K562 (cell line): ENCODE measurements around the gene PTPN14.

ENCODE experiments used
- CBX8 ChIP-seq: fragments of 200-600 bp; sonication (generic); IDR thresholded peaks from 2 replicates; pipeline ENCODE4 v1.6.1; 2012; ENCODE audit warnings: borderline replicate concordance, mixed run types, low read depth, mild to moderate bottlenecking, moderate library complexity, mixed read lengths, low read length, control low read depth, inconsistent platforms; ENCODE audit not compliant: poor library complexity, severe bottlenecking; ENCODE audit errors: extremely low read depth
- CTCF ChIP-seq, 3 experiments: IDR thresholded peaks in 2 of 3; conservative IDR thresholded peaks in 1 of 3; 2 replicates each; pipeline ENCODE4 v1.5.1; 2011 to 2012; ENCODE audit warnings: low read length in 3 of 3, mild to moderate bottlenecking in 3 of 3, control low read depth in 2 of 3, improper control_type of control experiment in 1 of 3, inconsistent platforms in 1 of 3, low read depth in 1 of 3, mixed read lengths in 1 of 3, moderate library complexity in 1 of 3; ENCODE audit not compliant: insufficient read depth in 2 of 3
- EGR1 ChIP-seq: fragments of 450-650 bp; conservative IDR thresholded peaks from 2 replicates; pipeline ENCODE4 v1.6.1; 2017; ENCODE audit warnings: mild to moderate bottlenecking
- EP300 ChIP-seq: IDR thresholded peaks from 2 replicates; pipeline ENCODE4 v1.6.1; 2012; ENCODE audit warnings: low read length, improper control_type of control experiment
- FOXK2 ChIP-seq, 2 experiments: fragments of 450-650 bp; IDR thresholded peaks in 1 of 2; conservative IDR thresholded peaks in 1 of 2; 2 replicates each; pipeline ENCODE4 v1.6.1; 2016; ENCODE audit warnings: low read depth in 2 of 2, mild to moderate bottlenecking in 1 of 2
- KAT2B ChIP-seq: IDR thresholded peaks from one replicate; pipeline ENCODE4 v1.6.1; 2012; ENCODE audit warnings: low read depth, mild to moderate bottlenecking, control low read depth, inconsistent platforms, low read length, moderate library complexity
- MXI1 ChIP-seq: IDR thresholded peaks from 2 replicates; pipeline ENCODE4 v1.6.1; 2011; ENCODE audit warnings: low read depth, mild to moderate bottlenecking, improper control_type of control experiment, low read length
- NKRF ChIP-seq: fragments of 450-650 bp; IDR thresholded peaks from 2 replicates; pipeline ENCODE4 v1.6.1; 2016; ENCODE audit warnings: borderline replicate concordance
- NR0B1 ChIP-seq: fragments of 450-650 bp; IDR thresholded peaks from one replicate; pipeline ENCODE4 v1.6.1; 2018; ENCODE audit warnings: mild to moderate bottlenecking, moderate library complexity; ENCODE audit not compliant: partially characterized antibody
- POLR2AphosphoS5 ChIP-seq: IDR thresholded peaks from 2 replicates; pipeline ENCODE4 v1.6.1; 2011; ENCODE audit warnings: mild to moderate bottlenecking, low read depth, low read length, moderate library complexity; ENCODE audit not compliant: control insufficient read depth, insufficient read depth
- RNF2 ChIP-seq: sonication (generic); IDR thresholded peaks from 2 replicates; pipeline ENCODE4 v1.6.1; 2016
- SP1 ChIP-seq: sonication (generic); formaldehyde crosslinking; IDR thresholded peaks from 2 replicates; pipeline ENCODE4 v1.8.1; 2022; ENCODE audit warnings: mild to moderate bottlenecking, missing genetic modification reagents
- TCFL5 ChIP-seq: fragments of 250-450 bp; sonication (Bioruptor Pico); conservative IDR thresholded peaks from 2 replicates; pipeline ENCODE4 v1.6.1; 2021; ENCODE audit warnings: mild to moderate bottlenecking, moderate library complexity, matching md5 sums
- TSHZ1 ChIP-seq: fragments of 250-450 bp; sonication (Bioruptor Pico); IDR thresholded peaks from 2 replicates; pipeline ENCODE4 v1.4.0; 2020; ENCODE audit warnings: mild to moderate bottlenecking, moderate library complexity

GRCh38 chr1:214362188-214362882 is 189.1 kb downstream of the PTPN14 start:
- TF ChIP-seq POLR2AphosphoS5 (no peak), TCFL5 (CRISPR knock-in tag) (no peak), CTCF (IDR thresholded peaks at IDR 0.05 in 2 of 3, conservative IDR thresholded peaks at IDR 0.05 in 1 of 3; ENCODE audit: insufficient read depth in 2 of 3, low read depth in 1 of 3, low read length in 3 of 3) (no peak), SP1 (CRISPR knock-in tag) (no peak), EGR1 (no peak), CBX8 (no peak), NKRF (no peak), KAT2B (no peak), TSHZ1 (CRISPR knock-in tag) (no peak), MXI1 (no peak), EP300 (no peak), RNF2 (no peak), FOXK2 (conservative IDR thresholded peaks at IDR 0.05 in 1 of 2, IDR thresholded peaks at IDR 0.05 in 1 of 2; ENCODE audit: low read depth in 2 of 2) (no peak), NR0B1 (no peak)
